Stomach (tissue), 9 donors: ENCODE results near the gene WASL. TPM values are rescaled to one million over a fixed set of nuclear protein-coding genes. Genes with fewer than 3 reads are reported as not detected.

Experiments
- DNase-seq, 2 donors: peaks; one replicate each; pipeline versions ENCODE4 v3.0.0 to v3.0.0-alpha.2; 2013 to 2019
- H3K27ac ChIP-seq, 5 donors: fragments of 200-600 bp in 4 of 5; sonication (generic) in 4 of 5; one replicate each; pipeline ENCODE4 v1.5.1; 2013 to 2019; ENCODE audit warnings: mild to moderate bottlenecking in 1 of 5, moderate library complexity in 1 of 5
- H3K27me3 ChIP-seq, 3 donors: fragments of 200-600 bp; sonication (generic); one replicate each; pipeline ENCODE4 v1.5.1; 2017 to 2019; ENCODE audit warnings: mixed run types in 1 of 3
- H3K36me3 ChIP-seq, 4 donors: fragments of 200-600 bp; sonication (generic); 1 replicate in 3 of 4; 2 replicates in 1 of 4; pipeline ENCODE4 v1.5.1; 2016 to 2019
- H3K4me1 ChIP-seq, 4 donors: fragments of 200-600 bp; sonication (generic); one replicate each; pipeline ENCODE4 v1.5.1; 2016 to 2019
- H3K4me3 ChIP-seq, 4 donors: fragments of 200-600 bp; sonication (generic) in 3 of 4; one replicate each; pipeline ENCODE4 v1.5.1; 2016 to 2019; ENCODE audit warnings: mild to moderate bottlenecking in 1 of 4
- H3K9me3 ChIP-seq, 4 donors: fragments of 200-600 bp; sonication (generic); one replicate each; pipeline ENCODE4 v1.5.1; 2016 to 2019
- EP300 ChIP-seq: sonication (generic); formaldehyde crosslinking; IDR thresholded peaks from one replicate; pipeline ENCODE4 v1.6.1; 2017; ENCODE audit warnings: antibody characterized with exemption
- POLR2A ChIP-seq, 4 donors: fragments of 450-650 bp; IDR thresholded peaks; one replicate each; pipeline ENCODE4 v1.6.1; 2016; ENCODE audit warnings: antibody characterized with exemption in 4 of 4, control low read depth in 2 of 4, mild to moderate bottlenecking in 1 of 4, moderate library complexity in 1 of 4
- POLR2AphosphoS5 ChIP-seq, 3 donors: sonication (generic); formaldehyde crosslinking; IDR thresholded peaks; one replicate each; pipeline ENCODE4 v1.6.1; 2016; ENCODE audit warnings: antibody characterized with exemption in 3 of 3
- WGBS, 5 donors: extraction: QIAGEN DNeasy Blood & Tissue Kit in 3 of 5; methylation state at CpG; one replicate each; pipeline versions ENCODE4 v1.1.5 to v1.1.7; 2013 to 2018; 5-methylcytosine and 5-hydroxymethylcytosine counted together
- intact Hi-C: fragments of 100-400 bp; cut with DNase I; formaldehyde crosslinking; loops from one replicate; pipeline ENCODE4 v1.15.1; 2023; ENCODE audit warnings: low total_unique reads
- polyA plus RNA-seq, 3 donors: library from polyadenylated mRNA; stranded (reverse); fragments of 200-250 nt; gene quantifications; one replicate each; pipeline ENCODE4 v1.2.3, GENCODE V29; 2013
- total RNA-seq, 5 donors: library from RNA; depleted of rRNA; stranded (reverse); fragments of >200 nt; gene quantifications; one replicate each; pipeline versions ENCODE4 v1.1.0 to v1.2.3, GENCODE V29; 2014 to 2016
- TF ChIP-seq, protein P1 (sequence below), 7 experiments: fragments of 450-650 bp in 4 of 7; fragments of 200-600 bp in 3 of 7; sonication (generic) in 3 of 7; IDR thresholded peaks; one replicate each; pipeline ENCODE4 v1.5.1; 2016 to 2019; ENCODE audit warnings: antibody characterized with exemption in 7 of 7, control low read depth in 2 of 7, mild to moderate bottlenecking in 1 of 7
- donor health status: healthy with polysubstance abuse.
- donor health status: Bipolar disorder and iron deficiency.
- donor health status: healthy.

The WASL gene
- total and polyA plus RNA-seq, 8 donors, result 9.0 to 56.7 (median 21.7) TPM

- H3K4me1 ChIP-seq, result no peaks in the 10 kb centered on the region
- H3K9me3 ChIP-seq, result no peaks in the 10 kb centered on the region
- 73 to 83% (median 76%) methylated on average over 6 of the region's 6 CpGs for WGBS, 5 donors
- H3K4me3 ChIP-seq, result no peak overlapping the region
- H3K27ac ChIP-seq, result no peak overlapping the region
- no peaks in the 10 kb centered on the region for H3K27me3 ChIP-seq
- H3K36me3 ChIP-seq, result no peaks in the 10 kb centered on the region
- no peak for DNase-seq
- TF ChIP-seq POLR2A (IDR thresholded peaks at IDR 0.05), result no peak
- TF ChIP-seq, protein P1, sequence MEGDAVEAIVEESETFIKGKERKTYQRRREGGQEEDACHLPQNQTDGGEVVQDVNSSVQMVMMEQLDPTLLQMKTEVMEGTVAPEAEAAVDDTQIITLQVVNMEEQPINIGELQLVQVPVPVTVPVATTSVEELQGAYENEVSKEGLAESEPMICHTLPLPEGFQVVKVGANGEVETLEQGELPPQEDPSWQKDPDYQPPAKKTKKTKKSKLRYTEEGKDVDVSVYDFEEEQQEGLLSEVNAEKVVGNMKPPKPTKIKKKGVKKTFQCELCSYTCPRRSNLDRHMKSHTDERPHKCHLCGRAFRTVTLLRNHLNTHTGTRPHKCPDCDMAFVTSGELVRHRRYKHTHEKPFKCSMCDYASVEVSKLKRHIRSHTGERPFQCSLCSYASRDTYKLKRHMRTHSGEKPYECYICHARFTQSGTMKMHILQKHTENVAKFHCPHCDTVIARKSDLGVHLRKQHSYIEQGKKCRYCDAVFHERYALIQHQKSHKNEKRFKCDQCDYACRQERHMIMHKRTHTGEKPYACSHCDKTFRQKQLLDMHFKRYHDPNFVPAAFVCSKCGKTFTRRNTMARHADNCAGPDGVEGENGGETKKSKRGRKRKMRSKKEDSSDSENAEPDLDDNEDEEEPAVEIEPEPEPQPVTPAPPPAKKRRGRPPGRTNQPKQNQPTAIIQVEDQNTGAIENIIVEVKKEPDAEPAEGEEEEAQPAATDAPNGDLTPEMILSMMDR (IDR thresholded peaks at IDR 0.05), result no peak
- no peak for TF ChIP-seq POLR2AphosphoS5 (IDR thresholded peaks at IDR 0.05)
- TF ChIP-seq EP300, result no peak
- intact Hi-C loops, result no loop called here
These were observed 90.8 kb downstream of the WASL start for GRCh38 chr7:123658023-123658422.

GRCh38 chr7:123657304-123657685, 91.5 kb downstream of the WASL start:
- H3K4me1 ChIP-seq, result no peaks in the 10 kb centered on the region
- no peak for DNase-seq
- intact Hi-C loops, result no loop called here
- no peaks in the 10 kb centered on the region for H3K27me3 ChIP-seq
- H3K9me3 ChIP-seq, result no peaks in the 10 kb centered on the region
- TF ChIP-seq EP300 (no peak), POLR2AphosphoS5 (IDR thresholded peaks at IDR 0.05) (no peak), POLR2A (IDR thresholded peaks at IDR 0.05) (no peak)
- TF ChIP-seq, protein P1 (IDR thresholded peaks at IDR 0.05), result no peak
- no peaks in the 10 kb centered on the region for H3K36me3 ChIP-seq
- 31 to 57% (median 38%) methylated on average over 1 of the region's 1 CpG for WGBS, 5 donors
- H3K4me3 ChIP-seq, result no peak overlapping the region
- no peak overlapping the region for H3K27ac ChIP-seq

GRCh38 chr7:123656544-123657303, 92.1 kb downstream of the WASL start:
- no peak overlapping the region for H3K4me3 ChIP-seq
- no peak for TF ChIP-seq POLR2A (IDR thresholded peaks at IDR 0.05)
- TF ChIP-seq, protein P1 (IDR thresholded peaks at IDR 0.05), result no peak
- TF ChIP-seq EP300, result no peak
- TF ChIP-seq POLR2AphosphoS5 (IDR thresholded peaks at IDR 0.05), result no peak
- intact Hi-C loops, result no loop called here
- no peaks in the 10 kb centered on the region for H3K9me3 ChIP-seq
- no peak for DNase-seq
- no peak overlapping the region for H3K27ac ChIP-seq
- no peaks in the 10 kb centered on the region for H3K4me1 ChIP-seq
- no peaks in the 10 kb centered on the region for H3K27me3 ChIP-seq
- WGBS, 5 donors, result 85 to 93% (median 91%) methylated on average over 6 of the region's 6 CpGs
- H3K36me3 ChIP-seq, result no peaks in the 10 kb centered on the region

GRCh38 chr7:123655614-123656013, 93.2 kb downstream of the WASL start, which contains the start of gene LMOD2:
Gene LMOD2, plus strand, starts transcription at chr7:123655866. Its CDS starts 98 bp downstream, at chr7:123655964.
- no peak for DNase-seq
- H3K27ac ChIP-seq, result no peak within 1 kb of the TSS
- no peaks in the 10 kb centered on the region for H3K27me3 ChIP-seq
- H3K4me3 ChIP-seq, result no peak within 1 kb of the TSS
- WGBS, 5 donors, result 71 to 93% (median 81%) methylated on average over 6 of the region's 6 CpGs
- TF ChIP-seq POLR2A (IDR thresholded peaks at IDR 0.05) (no peak), EP300 (no peak), POLR2AphosphoS5 (IDR thresholded peaks at IDR 0.05) (no peak)
- TF ChIP-seq, protein P1 (IDR thresholded peaks at IDR 0.05), result no peak
- intact Hi-C loops, result no loop called here
- no peaks in the 10 kb centered on the region for H3K4me1 ChIP-seq
- H3K9me3 ChIP-seq, result no peaks in the 10 kb centered on the region
- no peaks in the 10 kb centered on the region for H3K36me3 ChIP-seq
